GM21717 (cell line): Measurements from ENCODE around the gene STAMBP.
A peak's percentile ranks its signal among the peaks of the same experiment; 100 is the strongest.
"Not testable (repeated sequence)": the region's sequence is repeated elsewhere in the genome, so short reads cannot be mapped to it uniquely, and the experiment has no call there.

ENCODE experiments used
- ATAC-seq: cut with Tn5 transposase; IDR thresholded peaks from one replicate; pipeline ENCODE4 v1.9.1; 2021; ENCODE audit warnings: mild to moderate bottlenecking, moderate library complexity; ENCODE audit not compliant: unreplicated experiment

The STAMBP gene

DNA sequence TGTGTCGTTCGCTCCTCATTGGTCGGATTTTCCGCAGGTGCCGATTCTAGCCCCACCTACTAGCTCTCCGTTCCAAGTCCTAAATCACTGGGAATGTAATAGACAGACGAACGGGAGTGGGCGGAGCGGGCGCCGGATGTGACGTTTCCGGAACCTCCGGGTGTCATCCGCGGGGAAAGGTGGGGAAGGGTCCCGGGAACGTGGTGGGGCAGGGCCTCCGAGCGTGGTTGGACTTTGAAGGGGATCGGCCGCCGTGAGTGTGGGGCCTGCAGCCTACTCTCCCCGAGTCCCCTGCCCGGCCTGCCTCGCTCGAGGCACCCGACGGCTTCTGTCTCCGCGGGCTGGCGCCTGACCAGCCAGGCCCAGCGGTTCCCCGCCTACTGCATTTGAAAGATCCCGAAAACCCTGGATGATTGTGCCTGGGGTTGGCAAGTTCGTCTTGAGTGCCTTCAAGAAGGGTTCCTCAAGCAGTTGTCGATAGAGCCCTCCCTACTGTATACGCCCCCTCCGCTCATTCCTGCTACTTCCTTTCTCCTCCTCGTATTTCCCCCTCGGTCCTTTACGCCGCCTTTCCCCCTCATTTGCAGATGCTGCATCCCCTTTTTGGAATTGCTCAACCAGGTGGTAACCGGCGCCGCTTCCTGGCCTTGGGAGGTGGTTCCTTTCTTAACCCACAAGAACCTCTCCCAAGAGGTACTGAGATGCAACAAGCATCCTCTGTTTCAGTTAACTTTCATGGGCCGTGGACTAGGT is at the start of gene STAMBP:
Gene STAMBP (plus strand): TSS at position 144 of the 753 bp plus-strand sequence. CDS start 1,896 bp downstream, outside the sequence.
- ATAC-seq: peak; percentile 85

DNA sequence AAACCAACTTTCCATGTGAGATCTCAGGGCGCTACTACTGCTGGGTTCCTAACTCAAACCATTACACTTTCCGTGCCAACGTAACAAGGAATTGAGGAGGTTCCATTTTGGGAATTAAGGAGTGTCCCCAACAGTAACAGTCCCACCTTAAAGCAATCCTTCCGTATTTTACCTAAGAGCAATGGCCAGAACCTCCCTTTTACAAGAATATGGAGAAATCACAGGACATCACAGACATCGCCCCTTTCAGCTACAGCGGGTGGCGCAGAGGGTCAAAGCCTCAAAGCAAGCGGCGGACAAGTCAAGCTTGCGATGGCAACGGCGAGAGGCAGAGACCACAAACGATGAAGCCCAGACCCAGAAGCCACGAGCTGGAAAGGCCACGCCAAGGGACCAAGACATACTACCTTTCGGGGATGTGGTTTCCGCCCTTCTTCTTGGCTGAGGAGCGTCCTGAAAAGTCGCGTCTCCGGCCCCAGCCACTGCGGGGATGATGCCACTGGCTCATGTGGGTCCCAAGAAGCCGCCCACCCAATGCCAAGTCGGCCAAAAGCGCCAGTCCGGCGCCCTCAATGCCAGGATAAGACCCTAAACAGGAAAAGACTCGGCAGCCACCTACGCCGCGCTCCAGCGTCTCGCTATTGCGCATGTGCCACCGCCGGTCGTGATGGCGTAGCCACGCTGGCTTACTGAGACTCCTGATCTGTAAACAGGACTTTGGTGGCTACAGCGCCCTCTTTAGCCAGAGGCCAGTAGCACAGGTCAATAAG is 49.1 kb upstream of the STAMBP start, which contains the start of gene DUSP11:
Gene DUSP11 (minus strand): TSS at position 637 of the 770 bp plus-strand sequence. CDS start 129 bp downstream, at position 508.
- ATAC-seq: peak; percentile 98

DNA sequence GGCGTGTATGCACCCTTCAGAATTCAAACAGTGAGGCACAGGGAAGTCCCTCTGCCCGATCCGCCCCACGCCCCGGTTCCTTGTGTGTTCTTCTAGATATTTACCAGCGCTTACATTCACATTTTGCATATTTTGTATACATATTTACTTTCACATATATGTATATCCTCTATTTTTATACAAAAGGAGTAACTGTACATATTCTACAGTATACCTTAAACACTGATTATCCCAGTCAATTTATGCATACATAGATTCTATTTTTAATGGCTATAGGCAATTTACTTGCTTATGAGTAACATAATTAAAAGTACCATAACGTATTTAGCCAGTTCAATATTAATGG is 48.6 kb upstream of the STAMBP start:
- no peak for ATAC-seq

DNA sequence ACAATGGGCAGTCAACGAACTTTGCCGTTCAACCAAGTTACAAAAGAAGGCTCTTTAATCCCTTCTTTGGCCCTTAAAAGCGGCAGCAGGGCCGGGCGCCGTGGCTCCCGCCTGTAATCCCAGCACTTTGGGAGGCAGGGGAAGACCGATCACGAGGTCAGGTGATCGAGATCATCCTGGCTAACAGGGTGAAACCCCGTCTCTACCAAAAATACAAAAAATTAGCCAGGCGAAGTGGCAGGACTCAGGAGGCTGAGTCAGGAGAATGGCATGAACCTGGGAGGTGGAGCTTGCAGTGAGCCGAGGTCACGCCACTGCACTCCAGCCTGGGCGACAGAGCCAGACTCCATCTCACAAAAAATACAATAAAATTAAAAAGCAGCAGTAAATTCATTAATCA is 45.4 kb upstream of the STAMBP start:
- ATAC-seq: not testable (repeated sequence)

DNA sequence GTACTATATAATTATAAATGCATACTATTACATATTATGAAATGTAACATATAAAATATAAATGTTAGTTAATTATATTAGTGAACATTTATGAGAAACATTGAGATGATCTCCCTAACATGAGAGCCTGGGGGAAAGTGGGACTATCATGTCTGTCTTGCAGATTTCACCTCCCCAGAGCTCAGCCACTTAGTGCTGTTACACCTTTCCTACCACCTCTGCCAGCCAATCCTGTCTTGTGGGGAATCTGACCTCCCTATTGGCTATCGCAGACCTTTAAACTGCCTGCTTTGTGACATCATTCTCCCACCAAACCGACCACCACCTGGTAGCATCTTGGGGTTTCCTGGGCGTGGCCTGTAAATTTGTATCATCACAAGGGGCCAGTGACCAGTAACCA is 44.9 kb upstream of the STAMBP start, which contains the start of gene C2orf78:
Gene C2orf78 (plus strand): TSS at position 301 of the 400 bp plus-strand sequence. CDS start 127 bp downstream, outside the sequence.
- not testable (repeated sequence) for ATAC-seq

DNA sequence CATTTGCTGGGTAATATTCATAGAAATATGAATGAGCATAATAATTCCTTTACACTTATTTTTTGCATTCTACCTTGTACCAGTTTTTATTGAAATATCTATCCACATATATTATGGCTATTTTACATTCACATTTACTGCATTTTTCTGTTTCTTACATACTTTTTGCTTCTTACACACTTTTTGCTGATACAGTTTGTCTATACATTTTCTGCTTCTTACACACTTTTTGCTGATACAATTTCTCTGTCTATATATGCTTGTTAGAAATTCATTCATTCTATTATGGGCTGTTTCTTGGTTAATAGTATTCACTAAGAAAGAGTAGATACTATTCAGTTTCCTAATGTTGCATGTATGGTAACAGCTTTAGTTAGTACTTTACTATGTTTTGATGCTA is 16.9 kb upstream of the STAMBP start:
- no peak for ATAC-seq

DNA sequence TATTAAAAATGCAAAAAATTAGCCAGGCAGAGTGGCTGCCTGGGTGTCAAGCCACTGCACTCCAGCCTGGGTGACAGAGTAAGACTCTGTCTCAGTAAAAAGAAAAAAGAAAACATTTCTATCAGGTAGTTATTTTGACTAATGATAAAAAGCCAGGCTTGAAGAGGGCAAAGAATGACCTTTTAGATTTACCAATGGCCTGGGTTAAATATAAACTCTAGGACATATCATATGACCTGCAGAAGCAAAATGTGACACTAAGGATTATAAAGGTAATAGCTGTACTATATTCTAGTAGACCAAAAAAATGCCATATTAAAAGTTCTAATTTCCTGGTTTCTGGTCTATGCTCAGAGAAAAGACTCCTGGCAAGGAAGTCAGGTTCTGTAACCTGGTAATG is 16.1 kb upstream of the STAMBP start:
- ATAC-seq: no peak

DNA sequence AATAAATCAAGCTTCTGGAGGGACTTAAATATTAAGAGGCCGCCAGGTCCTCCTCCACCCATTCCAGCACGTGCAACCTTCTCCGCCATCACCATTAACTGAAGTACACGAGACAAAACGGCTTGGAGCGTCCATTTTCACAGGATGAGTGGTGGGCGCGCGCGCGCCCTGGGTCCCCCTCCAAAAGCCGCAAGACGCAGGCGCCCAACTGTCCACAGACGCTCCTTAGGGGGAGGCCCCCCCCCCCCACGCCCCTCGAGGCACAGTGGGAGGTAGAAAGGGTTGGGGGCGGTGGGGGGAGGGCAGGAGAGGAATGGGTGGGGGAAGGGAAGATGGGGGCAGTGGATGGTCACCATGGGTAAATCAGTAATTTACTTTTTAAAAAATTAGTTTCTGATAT is 10.5 kb upstream of the STAMBP start:
- no peak for ATAC-seq

DNA sequence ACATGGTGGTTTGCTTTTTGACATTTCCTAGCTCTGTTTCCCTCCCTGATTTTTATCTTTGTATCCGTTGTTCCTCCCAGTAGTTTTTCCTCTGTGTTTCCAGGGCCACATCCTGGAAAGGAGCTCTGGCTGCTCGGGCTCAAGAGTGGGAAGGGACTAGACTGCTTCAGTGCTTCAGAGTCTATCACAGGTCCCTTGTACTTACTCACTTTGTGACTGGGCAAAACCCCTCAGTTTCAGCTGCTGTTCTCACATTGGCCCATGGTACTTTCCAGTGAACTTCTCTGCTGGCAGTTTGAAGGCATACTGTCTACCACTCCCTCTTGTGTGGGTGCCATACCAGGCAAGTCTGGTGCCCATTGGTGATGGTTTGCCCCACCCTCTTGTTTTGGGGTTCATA is 7.5 kb upstream of the STAMBP start:
- peak; percentile 71 for ATAC-seq

DNA sequence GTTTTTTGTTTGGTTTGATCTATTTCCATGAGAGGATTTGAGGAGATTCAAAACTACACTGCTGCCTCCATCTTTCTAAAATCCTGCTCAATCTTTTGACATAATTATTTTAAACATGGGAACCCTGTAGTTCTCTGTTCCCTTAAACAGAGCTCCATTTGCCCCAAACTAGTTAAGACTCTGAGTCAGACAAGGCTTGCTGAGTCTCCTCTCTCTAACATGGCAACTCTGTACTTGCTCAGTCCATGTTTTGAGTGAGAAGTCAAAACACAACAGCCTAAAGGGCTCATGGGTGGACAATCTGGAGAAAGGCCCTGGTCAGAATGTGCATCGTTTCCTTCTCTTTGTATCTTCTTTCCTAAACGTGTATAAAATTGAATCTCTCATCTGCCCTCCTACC is 7.1 kb upstream of the STAMBP start:
- no peak for ATAC-seq

DNA sequence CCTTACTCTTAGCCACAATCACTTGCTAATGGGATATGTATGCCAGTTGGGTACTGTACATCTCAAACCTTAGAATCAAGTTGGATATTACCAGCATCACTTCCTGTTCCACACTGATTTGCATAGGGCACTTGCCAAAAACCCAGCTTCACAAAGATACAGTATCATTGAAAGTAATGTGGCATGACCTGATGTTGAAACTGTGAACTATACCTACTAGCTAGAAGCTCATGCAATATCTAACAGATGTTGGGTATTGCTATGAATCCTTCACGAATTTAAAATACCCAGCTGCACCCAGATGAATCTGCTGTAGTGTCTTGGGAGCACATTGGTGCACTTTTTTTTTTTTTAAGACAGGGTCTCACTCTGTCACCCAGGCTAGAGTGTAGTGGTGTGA is 6.5 kb upstream of the STAMBP start:
- ATAC-seq: peak; percentile 50

DNA sequence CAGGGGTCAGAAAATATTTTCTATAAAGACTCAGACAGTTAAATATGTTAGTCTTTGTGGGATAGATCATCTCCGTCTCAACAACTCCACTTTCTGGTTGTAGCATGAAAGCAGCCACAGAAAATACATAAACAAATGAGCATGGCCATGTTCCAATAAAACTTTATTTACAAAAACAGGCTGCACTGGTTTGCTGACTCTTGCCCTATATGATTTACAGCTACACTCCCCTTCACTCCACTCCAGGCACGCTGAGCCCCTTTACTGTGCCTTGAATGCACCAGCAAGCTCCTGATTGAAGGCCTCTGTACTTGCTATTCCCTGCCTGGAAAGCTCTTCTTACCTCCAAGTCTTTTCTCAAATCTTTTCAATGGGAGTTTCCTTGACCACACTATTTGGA is 5.8 kb upstream of the STAMBP start:
- no peak for ATAC-seq

DNA sequence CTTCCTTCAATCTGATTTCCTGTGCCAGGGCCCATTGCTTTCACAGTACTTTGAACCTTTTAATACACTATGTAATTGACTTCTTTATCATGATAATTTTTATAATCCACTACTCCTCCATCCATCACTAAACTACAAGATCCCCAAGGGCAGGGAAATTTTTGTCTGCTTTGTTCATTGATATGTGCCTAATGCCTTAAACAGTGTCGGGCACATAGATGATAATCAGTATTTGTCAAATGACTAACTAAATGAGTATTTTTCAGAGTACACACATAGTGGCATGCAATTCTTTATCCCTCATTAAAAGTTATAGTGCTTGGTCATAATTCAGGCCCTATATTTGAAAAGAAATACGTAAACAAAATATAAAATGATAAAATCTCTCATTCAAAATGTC is 5.3 kb upstream of the STAMBP start:
- ATAC-seq: no peak

DNA sequence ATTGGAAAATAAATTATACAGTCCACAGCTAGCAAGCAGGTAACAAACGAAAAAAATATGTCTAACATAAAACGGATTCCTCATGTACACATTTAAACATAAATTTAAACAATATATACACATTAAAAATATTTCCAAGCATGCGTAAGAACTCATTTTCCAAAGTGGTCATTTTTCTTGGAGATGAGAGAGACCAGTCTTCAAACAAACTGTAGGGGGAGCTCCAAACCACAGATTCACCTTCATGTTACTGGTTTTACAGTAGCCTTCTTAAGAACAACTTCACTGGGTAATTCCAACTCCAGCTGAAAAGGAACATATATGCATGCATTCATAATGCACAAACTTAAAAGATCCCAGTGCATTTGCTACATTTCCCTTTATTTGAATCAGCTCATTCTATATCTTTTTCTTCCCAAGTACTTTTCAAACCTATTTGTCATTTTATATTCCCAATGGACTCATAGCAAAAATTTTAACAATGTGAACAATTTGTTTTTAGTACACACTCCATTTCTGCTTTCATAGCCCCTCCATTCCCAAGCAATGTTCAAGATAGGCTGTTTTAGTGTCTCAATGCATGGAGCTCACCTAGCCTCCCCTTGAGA is 4.7 kb upstream of the STAMBP start:
- no peak for ATAC-seq

DNA sequence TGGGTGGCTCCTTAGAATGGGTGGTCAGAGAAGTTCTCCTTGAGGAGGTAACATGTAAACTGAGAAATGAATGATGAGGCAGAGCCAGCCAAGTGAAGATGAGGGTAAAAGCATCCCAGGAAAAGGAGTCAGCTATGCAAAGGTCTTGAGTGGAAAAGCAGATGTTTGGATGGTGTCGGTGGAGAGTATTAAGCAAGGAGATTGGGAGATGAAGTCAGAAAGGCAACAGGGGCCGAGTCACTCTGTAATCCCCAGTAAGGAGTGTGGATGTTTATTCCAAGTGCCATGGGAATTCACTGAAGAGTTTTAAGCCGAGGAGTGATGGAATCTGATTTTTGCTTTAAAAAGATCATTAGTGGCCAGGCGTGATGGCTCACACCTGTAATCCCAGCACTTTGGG is 3.4 kb upstream of the STAMBP start:
- no peak for ATAC-seq

DNA sequence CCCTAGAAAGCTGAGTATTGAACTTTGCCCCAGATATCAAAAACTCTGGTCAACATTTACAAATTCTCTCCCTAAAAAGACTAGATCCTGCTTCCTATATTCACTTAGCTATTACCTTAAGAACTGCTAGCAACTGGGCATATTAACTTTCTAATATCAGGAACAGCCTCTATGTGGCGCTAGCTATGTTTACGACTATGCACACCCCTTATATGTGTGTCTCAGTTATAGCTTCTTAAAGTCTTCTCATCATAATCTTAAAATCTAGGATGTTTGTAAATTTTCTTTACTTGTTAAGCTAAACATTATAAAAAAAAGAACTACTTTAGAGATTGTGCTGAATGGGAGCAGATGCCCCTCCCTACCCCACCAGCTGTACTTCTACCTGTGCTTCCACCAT is 1.7 kb upstream of the STAMBP start:
- no peak for ATAC-seq

DNA sequence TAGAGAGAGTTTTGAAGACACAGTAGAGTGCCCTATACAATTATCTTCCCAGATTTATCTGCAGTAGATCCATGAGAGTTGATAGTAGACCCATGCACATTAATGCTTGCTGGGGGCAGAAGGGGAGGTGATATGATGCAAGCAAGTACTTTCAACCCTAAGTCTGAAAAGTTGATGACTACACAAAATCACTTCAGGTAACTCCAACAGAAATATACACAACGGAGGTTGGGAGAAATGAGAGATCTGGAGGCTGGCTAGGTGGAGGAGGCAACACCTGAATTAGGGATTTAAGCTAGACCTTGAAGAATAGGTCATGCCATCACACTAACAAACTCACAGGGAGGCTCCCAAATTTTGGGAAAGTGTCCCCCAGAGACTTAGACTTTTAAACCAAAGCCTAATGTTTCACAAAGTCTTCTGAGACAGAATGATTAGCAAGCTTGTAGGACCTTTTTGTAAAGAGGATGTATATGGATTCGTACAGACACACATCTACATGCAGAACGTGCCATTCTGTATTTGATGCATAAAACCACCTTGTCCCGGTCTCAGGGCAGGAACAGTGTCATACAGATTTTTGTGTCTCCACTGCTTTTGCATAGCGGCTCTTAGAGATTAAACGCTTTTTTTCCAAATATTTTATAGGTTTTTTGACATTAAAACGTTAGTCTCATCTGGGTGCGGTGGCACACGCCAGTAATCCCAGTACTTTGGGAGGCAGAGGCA is 937 bp upstream of the STAMBP start:
- no peak for ATAC-seq

DNA sequence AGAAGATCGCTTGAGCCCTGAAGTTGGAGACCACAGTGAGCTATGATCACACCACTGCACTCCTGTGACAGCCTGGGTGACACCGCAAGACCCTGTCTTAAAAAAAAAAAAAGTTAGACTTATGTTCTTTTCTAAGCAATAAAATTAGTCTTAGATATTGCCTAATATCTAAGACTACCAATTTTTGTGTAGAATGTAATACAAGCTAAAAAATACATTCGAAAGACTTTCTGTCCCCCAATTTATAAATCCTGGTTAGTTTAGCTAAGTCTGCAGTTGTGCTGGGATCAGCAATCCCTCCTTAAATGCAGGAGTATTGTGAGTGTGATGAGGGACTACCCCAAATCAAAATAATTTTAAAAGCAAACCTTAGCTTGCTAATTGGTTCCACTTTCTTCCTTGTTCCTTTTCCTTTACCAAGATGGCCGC is 358 bp upstream of the STAMBP start:
- ATAC-seq: no peak

DNA sequence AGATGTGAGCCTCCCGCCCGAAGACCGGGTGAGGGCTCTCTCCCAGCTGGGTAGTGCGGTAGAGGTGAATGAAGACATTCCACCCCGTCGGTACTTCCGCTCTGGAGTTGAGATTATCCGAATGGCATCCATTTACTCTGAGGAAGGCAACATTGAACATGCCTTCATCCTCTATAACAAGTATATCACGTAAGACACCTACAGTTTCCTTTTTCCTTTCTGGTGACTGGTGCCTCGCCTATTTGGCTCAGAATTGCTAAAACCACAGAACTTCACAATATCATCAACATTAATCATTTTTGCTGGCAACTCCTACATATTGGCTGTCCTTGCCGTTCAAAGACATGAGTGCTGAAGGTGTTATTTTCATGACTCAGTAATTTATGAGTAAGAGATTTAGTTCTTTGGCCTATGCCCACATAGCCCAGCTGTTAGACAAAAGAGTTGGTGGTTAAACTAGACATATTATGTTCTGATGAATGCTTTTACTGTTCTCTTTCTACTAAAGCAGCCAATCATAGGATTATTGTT is 2.2 kb downstream of the STAMBP start:
- no peak for ATAC-seq

DNA sequence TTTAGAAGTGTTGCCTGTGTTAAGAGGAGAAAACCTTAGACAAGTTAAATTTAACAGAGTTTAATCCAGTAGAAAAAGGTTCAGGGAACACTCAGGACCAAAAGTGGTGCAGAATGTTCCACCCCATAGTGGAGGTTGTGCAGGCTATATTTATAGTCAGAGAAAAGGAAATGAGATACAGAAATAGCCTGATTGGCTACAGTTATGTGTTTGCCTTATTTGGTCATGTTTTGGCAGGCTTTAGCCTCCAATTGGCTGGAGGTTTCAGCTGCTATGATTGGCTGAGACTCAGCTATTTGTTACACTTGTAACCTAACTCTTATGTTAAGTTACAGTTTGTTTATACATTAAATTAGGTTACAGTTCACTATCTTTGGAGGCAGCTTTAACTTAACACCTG is 4.2 kb downstream of the STAMBP start:
- ATAC-seq: no peak
